ENCODE data around the gene B9D1.

Gene B9D1

GRCh38 chr17:19319771-19320505 is 42.6 kb downstream of the B9D1 start:
- no peak for TF ChIP-seq CTCF (IDR thresholded peaks at IDR 0.05; ENCODE audit: extremely low read depth, insufficient read depth, missing control alignments)
- DNase-seq (ENCODE audit: low spot score), result no peak
- in situ Hi-C loops (cut with MboI; ENCODE audit: low pct_unique_long_range_greater_than_20kb, low sequenced_read_pairs, unreplicated experiment), result no loop called here

GRCh38 chr17:19318611-19319010 is 43.9 kb downstream of the B9D1 start:
- in situ Hi-C loops (cut with MboI; ENCODE audit: low pct_unique_long_range_greater_than_20kb, low sequenced_read_pairs, unreplicated experiment), result no loop called here
- DNase-seq (ENCODE audit: low spot score), result no peak
- no peak for TF ChIP-seq CTCF (IDR thresholded peaks at IDR 0.05; ENCODE audit: extremely low read depth, insufficient read depth, missing control alignments)

GRCh38 chr17:19317359-19318095 is 45.0 kb downstream of the B9D1 start:
- in situ Hi-C loops (cut with MboI; ENCODE audit: low pct_unique_long_range_greater_than_20kb, low sequenced_read_pairs, unreplicated experiment), result no loop called here
- TF ChIP-seq CTCF (IDR thresholded peaks at IDR 0.05; ENCODE audit: extremely low read depth, insufficient read depth, missing control alignments), result peak; percentile 43
- DNase-seq (ENCODE audit: low spot score), result no peak

- no peak for TF ChIP-seq CTCF (IDR thresholded peaks at IDR 0.05; ENCODE audit: extremely low read depth, insufficient read depth, missing control alignments)
- no peak for DNase-seq (ENCODE audit: low spot score)
- in situ Hi-C loops (cut with MboI; ENCODE audit: low pct_unique_long_range_greater_than_20kb, low sequenced_read_pairs, unreplicated experiment), result no loop called here
Observed at GRCh38 chr17:19316761-19317358, 45.7 kb downstream of the B9D1 start.

GRCh38 chr17:19315104-19315503 is 47.4 kb downstream of the B9D1 start:
- no peak for TF ChIP-seq CTCF (IDR thresholded peaks at IDR 0.05; ENCODE audit: extremely low read depth, insufficient read depth, missing control alignments)
- no peak for DNase-seq (ENCODE audit: low spot score)
- in situ Hi-C loops (cut with MboI; ENCODE audit: low pct_unique_long_range_greater_than_20kb, low sequenced_read_pairs, unreplicated experiment), result no loop called here

GRCh38 chr17:19313746-19314651 is 48.5 kb downstream of the B9D1 start:
- in situ Hi-C loops (cut with MboI; ENCODE audit: low pct_unique_long_range_greater_than_20kb, low sequenced_read_pairs, unreplicated experiment), result no loop called here
- no peak for TF ChIP-seq CTCF (IDR thresholded peaks at IDR 0.05; ENCODE audit: extremely low read depth, insufficient read depth, missing control alignments)
- no peak for DNase-seq (ENCODE audit: low spot score)
